Posterior cingulate gyrus (tissue), 11 donors: Measurements from ENCODE around the gene KRTAP5-8.
"Not testable (repeated sequence)": the region's sequence is repeated elsewhere in the genome, so short reads cannot be mapped to it uniquely, and the experiment has no call there.

ENCODE experiments used
- DNase-seq, 10 donors: peaks; one replicate each; pipeline versions ENCODE4 v3.0.0 to v3.0.0-alpha.2; 2020 to 2021; ENCODE audit warnings: mixed read lengths in 3 of 10
- intact Hi-C: fragments of 100-400 bp; cut with DNase I; formaldehyde crosslinking; loops from one replicate; pipeline ENCODE4 v1.15.1; 2023

The KRTAP5-8 gene

DNA sequence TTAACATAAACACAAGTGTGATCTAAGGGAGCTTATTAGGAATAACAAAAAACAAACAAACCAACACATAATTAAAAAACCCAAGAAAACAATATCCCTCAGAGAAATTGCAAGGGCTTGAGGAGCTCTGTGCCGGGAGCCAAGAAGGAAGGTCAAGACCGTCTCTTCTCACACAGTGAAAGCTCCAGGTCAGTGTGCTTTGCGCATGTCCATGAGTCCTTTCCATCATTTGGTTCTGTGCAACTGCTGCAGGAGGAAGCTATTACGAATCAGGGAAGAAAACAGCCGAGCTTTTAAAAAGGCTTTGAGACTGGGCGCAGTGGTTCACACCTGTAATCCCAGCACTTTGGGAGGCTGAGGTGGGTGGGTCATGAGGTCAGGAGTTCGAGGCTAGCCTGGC lies 4.6 kb downstream of the KRTAP5-8 start:
- DNase-seq: no peak
- intact Hi-C loops: no loop called here

DNA sequence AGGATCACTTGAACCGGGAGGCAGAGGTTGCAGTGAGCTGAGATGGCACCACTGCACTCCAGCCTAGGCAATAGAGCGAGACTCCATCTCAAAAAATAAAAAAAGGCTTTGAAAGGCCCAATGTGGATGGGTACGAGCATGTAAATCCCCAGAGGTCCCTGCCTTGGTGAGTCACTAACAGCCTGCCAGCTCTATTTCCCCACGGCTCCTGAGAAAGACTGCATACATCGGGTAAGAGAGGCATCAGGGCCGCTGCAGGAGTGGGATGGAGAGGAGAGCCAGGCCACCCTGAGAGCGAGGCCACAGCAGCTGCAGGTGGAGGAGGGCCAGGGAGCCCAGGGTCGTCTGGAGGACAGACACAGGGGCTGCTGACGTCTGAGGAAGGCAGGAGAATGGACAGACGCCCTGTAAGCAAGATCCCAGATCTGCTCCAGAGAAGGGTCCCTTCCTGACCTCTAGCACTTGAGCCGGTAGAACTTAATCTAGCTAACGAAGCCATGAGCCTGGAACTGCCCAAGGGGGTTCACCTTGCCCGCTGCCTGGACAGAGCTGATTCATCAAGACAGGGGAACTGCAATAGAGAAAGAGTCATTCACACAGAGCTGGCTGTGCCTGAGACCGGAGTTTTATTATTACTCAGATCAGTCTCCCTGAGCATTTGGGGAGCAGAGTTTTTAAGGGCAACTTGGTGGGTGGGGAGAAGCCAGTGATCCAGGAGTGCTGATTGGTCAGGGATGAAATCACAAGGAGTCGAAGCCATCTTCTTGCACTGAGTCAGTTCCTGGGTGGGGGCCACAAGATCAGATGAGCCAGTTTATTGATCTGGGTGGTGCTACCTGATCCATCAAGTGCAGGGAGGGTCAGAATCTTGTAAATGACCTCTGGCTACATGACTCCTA lies 5.3 kb downstream of the KRTAP5-8 start:
- intact Hi-C loops: no loop called here
- DNase-seq: no peak

DNA sequence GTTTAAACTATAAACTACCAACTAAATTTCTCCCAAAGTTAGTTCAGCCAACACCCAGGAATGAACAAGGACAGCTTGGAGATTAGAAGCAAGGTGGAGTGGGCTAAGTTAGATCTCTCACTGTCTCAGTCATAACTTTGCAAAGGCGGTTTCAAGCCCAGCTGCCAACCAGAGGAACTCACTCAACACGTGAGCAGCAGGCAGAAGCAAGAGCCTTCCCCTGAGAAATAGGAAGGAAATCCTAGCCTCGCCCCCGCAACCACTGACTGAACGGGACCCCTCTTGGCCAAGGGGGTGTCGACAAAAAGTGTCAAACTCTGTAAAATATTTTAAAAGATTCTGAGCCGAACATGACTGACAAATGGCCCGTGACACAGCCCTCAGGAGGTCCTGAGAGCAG lies 6.0 kb downstream of the KRTAP5-8 start:
- no peak for DNase-seq
- intact Hi-C loops: no loop called here

DNA sequence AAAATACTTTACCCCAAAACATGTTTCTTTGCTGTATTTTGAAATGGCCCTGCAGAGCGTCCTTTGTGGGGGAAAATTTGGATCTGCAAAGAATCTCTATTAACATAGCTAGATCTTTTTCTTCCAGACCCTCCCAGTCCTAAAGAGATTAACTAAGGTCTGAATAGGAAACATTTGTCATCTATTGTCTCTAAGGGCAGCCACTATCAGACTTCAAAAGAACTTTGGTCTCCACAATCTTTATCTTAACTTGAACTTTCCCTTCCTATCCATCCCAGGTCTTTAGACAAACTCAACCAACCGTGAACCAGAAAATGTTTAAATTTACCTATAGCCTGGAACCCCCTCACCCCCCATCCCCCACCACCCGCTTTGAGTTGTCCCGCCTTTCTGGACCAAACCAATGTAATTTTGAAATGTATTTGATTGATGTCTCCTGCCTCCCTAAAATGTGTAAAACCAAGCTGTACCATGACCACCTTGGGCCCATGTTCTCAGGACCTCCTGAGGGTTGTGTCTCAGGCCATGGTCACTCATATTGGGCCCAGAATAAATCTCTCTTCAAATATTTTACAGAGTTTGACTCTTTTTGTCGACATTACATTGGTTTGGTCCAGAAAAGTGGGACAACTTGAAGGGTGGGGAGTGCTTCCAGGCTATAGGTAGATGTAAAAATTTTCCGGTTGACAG lies 6.8 kb downstream of the KRTAP5-8 start:
- intact Hi-C loops: no loop called here

DNA sequence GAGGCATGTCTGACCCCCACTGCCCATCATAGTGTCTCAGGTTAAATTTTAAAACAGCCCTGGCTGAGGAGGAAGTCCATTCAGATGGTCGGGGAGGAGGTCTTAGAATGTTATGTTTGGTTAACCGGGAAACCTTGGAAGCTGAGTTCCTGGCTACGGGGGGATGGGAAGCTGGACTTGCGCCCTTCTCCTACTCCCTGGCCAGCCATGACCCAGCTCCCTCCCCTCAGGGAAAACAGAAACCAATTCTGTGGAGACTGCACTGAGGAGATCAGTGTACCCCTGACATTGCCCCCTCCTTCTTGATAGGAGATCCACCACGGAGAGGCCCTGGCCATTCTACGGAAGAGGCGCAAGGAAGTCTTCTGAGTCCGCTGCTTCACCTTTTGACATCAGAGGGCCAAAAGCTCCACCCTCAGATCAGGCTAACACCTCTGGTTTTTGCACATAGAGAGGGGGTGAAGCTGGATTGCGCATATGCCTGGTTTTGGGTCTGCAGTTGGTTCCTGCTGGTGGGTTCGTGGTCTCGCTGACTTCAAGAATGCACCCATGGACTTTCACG lies 7.7 kb downstream of the KRTAP5-8 start:
- DNase-seq: no peak
- intact Hi-C loops: no loop called here

More for the DNA sequence above, 6.8 kb downstream of the KRTAP5-8 start:
- DNase-seq: no peak

DNA sequence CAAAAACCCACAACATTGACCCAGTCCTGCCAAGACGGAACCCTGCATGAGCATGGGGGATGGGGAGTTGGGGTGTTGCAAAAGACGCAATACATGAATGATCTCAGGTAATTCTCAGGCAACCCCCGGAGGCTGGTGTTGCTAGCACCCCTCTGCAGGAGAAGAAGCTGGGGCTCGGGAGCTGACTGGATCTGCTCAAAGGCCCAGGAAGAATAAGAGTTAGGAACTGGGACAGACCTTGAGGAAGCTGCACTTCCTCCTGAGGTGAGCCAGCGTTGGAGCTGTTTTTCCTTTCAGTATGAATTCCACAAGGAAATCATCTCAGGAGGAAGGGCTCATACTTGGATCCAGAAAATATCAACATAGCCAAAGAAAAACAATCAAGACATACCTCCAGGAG lies 10.3 kb downstream of the KRTAP5-8 start, which contains the start of gene KRTAP5-9:
Gene KRTAP5-9 (plus strand): TSS at position 301 of the 400 bp plus-strand sequence. CDS start 238 bp downstream, outside the sequence.
- intact Hi-C loops: no loop called here
- DNase-seq: no peak

DNA sequence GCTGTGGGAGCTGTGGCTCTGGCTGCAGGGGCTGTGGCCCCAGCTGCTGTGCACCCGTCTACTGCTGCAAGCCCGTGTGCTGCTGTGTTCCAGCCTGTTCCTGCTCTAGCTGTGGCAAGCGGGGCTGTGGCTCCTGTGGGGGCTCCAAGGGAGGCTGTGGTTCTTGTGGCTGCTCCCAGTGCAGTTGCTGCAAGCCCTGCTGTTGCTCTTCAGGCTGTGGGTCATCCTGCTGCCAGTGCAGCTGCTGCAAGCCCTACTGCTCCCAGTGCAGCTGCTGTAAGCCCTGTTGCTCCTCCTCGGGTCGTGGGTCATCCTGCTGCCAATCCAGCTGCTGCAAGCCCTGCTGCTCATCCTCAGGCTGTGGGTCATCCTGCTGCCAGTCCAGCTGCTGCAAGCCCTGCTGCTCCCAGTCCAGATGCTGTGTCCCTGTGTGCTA lies 10.9 kb downstream of the KRTAP5-8 start:
- DNase-seq: no peak
- intact Hi-C loops: no loop called here

DNA sequence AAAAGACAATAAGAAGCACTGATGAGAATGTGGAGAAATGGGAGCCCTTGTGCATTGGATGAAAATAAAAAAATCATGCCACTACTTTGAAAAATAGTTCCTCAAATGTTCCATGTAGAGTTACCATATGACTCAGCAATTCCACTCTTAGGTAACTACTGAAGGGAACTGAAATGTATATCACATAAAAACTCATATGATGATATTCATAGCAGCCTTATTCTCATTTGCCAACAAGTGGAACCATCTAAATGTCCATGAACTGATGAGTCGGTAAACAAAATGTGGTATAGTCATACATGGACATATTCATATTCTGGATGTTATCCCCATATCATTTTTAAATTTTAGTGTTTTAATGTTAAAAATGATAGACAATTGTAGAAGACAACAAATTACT lies 13.9 kb downstream of the KRTAP5-8 start:
- intact Hi-C loops: no loop called here
- DNase-seq: no peak

DNA sequence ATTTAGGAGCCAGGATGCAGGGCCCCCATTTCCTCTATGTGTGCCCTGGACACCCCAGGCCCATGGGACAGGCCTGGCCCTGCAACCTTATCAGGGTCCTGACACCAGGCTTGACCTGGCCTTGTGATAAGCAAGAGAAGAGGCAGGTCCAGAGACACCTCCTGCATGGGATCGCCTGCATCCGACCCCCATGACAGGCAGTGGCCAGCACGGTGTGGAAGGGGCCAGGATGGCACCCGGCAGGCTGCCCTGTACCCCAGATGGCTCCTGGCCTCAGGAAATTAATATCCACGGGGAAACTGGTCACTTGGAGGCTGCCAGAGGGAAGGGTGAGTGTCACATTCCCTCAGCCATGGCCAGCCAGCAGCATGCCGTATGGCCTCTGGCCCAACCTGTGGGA lies 17.2 kb downstream of the KRTAP5-8 start:
- DNase-seq: no peak

DNA sequence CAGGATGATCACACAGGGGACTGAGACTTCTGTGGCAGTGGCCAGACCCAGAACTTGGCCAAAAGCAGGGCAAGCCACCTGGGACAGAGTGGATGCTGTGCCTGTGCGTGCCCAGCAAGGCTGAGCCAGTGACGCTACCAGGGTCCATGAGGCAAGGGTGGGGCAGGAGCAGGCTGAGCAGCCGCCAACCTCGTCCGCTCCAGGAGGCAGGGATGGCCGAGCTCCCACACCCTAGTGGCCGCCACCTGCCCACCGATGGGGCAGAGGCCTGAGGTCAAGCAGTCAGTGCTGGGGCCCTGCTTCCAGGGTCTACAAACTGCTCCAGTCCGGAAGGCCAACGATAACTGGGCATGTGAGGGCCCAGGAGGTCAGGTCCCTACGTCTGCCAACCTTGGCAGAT lies 17.7 kb downstream of the KRTAP5-8 start:
- DNase-seq: no peak
- intact Hi-C loops: no loop called here

More for the DNA sequence above, 17.2 kb downstream of the KRTAP5-8 start:
- intact Hi-C loops: no loop called here

DNA sequence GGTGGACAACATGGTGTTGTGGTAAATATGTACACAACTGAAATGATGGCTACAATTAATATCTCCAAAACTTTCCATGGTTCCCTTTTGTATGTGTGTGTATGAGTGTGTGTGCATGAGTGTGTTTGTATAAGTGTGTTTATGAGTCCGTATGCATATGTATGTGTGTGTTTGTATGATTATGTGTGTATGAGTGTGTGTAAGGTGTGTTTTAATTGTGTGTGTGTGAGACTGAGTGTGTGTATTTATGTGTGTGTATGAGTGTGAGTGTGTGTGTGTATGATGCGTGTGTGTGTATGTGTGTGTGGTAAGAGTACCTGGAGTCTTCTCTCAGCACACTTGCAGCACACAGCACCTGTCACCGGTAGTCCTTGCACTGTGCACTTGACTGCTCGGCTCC lies 18.2 kb downstream of the KRTAP5-8 start:
- no peak for DNase-seq
- intact Hi-C loops: no loop called here

DNA sequence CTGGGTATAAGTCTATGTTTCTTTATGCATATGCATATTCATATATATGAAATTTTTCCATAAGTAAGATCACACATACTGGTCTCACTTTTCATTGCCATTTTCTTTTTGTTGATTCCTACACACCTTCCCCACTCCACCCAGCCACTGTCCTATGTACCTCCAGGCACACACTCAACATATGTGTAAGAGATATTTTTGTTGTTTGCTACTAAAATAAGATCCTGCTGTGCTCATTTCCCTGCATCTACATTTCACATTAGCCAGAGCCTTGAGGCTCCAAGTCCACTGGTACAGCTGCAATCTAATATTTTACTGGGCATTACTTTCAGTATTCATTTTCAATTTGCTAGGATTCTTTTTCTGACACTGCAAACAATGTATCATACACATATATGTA lies 19.4 kb downstream of the KRTAP5-8 start:
- DNase-seq: no peak
- intact Hi-C loops: no loop called here

DNA sequence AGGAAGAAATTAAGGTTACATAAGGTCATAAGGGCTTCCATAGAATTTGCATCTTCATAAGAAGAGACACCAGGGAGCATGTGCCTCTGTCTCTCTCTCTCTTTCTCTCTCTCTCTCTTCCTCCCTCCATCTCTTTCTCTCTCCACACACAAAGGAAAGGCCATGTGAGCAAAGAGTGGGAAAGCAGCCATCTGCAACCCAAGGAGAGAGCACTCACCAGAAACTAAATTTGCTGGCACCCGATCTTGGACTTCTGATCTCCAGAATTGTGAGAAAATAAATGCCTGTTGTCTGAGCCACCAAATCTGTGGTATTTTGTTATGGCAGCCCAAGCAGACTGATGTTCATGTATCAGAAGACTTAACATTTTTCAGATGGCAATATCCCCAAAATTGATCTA lies 21.2 kb downstream of the KRTAP5-8 start:
- intact Hi-C loops: no loop called here
- no peak for DNase-seq

DNA sequence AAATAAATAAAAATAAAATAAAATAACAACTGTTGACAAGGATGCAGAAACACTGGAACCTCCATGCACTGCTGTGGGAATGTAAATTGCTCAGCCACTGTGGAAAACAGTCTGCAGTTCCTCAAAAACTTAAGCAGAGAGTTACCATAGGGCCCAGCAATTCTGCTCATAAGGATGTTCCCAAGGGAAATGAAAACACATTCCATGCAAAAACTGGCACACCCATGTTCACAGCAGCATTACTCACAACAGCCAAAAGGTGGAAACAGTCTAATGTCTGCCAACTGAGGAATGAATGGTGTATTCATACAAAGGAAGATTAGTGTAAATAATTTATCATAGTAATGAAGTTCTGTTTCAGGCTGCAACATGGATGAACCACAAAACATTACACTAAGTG lies 24.3 kb downstream of the KRTAP5-8 start:
- no peak for DNase-seq
- intact Hi-C loops: no loop called here

DNA sequence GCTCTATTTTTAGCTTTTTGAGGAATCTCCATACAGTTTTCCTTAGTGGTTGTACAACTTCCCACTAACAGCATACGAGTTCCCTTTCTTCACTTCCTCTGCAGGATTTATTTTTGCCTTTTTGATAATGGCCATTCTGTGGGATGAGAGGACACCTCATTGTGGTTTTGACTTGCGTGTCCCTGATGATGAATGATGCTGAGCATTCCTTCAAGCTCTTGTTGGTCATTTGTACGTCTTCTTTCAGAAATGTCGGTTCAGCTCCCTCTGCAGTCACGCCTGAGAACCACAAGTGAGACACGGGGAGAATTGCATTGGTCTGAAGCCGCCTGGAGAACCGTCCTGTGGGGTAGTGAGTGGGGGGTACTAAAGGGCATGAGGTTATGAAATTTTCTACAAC lies 25.6 kb downstream of the KRTAP5-8 start:
- intact Hi-C loops: no loop called here
- peak in 1 of 10 donors; percentile 21 for DNase-seq

DNA sequence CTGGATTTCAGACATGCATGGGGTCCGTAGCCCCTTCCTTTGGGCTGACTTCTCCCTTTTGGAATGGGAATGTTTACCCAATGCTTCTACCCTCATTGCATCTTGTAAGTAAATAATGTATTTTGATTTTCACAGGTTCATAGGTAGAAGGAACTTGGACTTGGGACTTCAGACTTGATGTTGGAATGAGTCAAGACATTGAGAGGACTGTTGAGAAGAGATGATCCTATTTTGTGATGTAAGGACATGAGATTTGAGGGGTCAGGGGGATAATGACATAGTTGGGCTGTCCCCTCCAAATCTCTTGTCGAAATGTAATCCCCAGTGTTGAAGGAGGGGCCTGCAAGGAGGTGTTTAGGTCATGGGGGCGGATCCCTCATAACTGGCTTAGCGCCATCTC lies 26.6 kb downstream of the KRTAP5-8 start:
- DNase-seq: no peak
- intact Hi-C loops: no loop called here

DNA sequence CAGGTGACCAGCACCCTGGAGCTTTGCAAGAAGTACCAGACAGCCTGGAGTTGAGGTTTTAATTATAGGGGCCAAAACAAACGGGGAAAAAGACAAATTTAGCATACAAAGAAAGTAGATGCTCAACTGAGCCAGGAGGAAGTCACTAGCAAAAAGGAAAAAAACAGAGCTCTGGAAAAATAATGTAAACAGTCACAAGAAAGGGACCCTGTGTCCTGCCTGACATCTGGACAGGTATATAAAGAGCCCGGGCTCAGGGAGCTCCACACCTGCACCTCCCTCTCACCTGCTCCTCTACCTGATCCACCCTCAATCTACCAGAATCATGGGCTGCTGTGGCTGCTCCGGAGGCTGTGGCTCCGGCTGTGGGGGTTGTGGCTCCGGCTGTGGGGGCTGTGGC lies 27.4 kb downstream of the KRTAP5-8 start, which contains the start of gene KRTAP5-10:
Gene KRTAP5-10 (plus strand): TSS at position 301 of the 400 bp plus-strand sequence. CDS start 25 bp downstream, at position 326.
- no peak for DNase-seq
- intact Hi-C loops: no loop called here

DNA sequence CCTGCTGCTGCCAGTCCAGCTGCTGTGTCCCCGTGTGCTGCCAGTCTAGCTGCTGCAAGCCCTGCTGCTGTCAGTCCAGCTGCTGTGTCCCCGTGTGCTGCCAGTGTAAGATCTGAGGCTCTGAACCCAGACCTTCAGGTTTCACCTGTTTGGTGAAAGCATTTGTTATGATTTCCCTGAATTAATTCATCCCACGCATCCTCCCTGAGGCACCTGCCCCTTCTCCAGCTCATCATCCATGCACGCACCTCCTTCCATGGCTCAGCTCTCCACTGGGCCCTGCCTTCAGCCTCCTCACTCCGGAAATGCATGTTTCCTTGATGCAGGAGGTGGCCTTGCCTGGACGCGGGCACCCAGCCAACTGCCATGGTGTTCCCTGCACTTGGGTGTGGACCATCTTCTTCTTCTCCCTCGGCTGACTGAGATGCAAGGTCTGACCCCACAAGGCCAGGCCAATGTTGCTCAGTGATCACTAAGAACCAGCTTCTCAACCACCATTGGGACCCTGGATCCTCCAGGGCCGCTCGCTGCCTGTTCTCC lies 28.3 kb downstream of the KRTAP5-8 start:
- no peak for DNase-seq
- intact Hi-C loops: no loop called here

DNA sequence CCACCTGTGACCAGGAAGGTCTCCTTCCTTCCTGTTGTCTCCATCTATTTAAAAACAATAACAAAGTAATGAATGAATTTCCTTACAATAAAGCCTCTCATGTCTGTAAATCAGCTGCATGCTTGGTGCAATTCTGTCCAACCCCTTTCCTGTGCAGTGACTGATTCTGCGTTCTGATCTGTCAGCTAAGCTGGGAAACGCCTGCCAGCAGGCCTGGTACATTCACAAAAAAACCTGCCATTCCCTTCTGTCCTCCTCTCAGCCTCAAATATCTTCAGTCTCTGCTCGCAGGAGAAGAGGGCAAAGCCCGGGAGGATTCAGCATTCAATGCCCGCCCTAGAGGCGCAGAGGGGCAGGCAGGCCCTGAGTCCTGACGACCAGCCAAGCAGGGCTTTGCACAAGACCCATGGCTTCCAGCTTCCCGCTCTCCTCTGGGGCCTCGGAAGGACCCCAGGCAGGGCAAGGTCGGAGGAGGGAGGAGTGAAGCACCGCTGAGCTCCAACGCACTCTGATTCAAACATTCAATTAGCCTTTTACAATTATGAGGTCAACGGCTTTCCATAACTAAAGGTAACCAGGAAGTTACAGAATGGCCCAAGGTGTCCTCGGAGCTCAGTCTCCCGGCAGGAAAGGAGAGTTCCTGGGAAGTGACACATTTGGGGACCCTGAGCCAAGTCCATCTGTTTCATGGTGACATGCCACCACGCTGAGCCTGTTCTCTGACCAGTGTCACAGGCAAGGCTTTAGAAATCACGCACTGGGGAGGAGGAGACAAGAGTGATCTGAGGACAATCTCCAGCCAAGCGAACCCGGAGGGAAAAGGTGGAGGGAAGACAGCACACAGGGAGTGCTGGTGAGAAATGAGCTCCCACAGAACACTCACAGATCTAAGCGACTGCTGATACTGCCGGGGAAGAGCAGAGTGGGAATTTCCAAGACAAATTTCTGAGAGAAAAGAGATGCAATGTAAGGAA lies 29.1 kb downstream of the KRTAP5-8 start:
- intact Hi-C loops, DNase-seq: not testable (repeated sequence)

DNA sequence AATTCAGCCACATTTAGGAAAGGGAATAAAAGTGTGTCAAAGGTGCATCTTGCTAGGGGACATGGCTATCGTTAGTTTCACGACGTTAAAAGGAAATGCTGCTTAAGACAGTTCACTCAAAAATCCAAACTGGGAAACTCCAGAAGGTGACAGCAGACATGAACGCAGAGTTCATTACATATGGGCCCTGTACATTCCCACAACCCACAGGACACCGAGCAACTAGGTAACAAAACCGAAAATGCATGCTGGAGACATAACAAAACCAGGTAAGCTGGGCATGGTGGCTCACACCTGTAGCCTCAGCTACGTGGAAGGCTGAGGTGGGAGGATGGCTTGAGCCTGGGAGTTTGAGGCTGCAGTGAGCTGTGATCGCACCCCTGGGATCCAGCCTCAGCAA lies 29.8 kb downstream of the KRTAP5-8 start:
- intact Hi-C loops, DNase-seq: not testable (repeated sequence)
